Spleen (tissue), 11 donors: ENCODE results near the gene ADAMTSL1. TPM values are rescaled to one million over a fixed set of nuclear protein-coding genes. Genes with fewer than 3 reads are reported as not detected.

Experiments
- DNase-seq: peaks from one replicate; pipeline ENCODE4 v3.0.0-alpha.2; 2020
- H3K27ac ChIP-seq, 8 donors: fragments of 200-600 bp; sonication (generic) in 7 of 8; 1 replicate in 4 of 8; 2 replicates in 4 of 8; pipeline versions ENCODE4 v1.5.0 to v1.8.0; 2016 to 2021; ENCODE audit warnings: inconsistent platforms in 4 of 8, mild to moderate bottlenecking in 4 of 8, moderate library complexity in 1 of 8
- H3K27me3 ChIP-seq, 7 donors: fragments of 200-600 bp; sonication (generic) in 6 of 7; replicated peaks in 1 of 7; 1 replicate in 4 of 7; 2 replicates in 3 of 7; pipeline versions ENCODE4 v1.5.0 to v1.8.0; 2016 to 2021; ENCODE audit warnings: inconsistent platforms in 3 of 7, mild to moderate bottlenecking in 1 of 7
- H3K36me3 ChIP-seq, 6 donors: fragments of 200-600 bp; sonication (generic) in 5 of 6; 1 replicate in 4 of 6; 2 replicates in 2 of 6; pipeline versions ENCODE4 v1.5.0 to v1.8.0; 2016 to 2021; ENCODE audit warnings: inconsistent platforms in 2 of 6
- H3K4me1 ChIP-seq, 6 donors: fragments of 200-600 bp; sonication (generic) in 5 of 6; 1 replicate in 3 of 6; 2 replicates in 3 of 6; pipeline versions ENCODE4 v1.5.0 to v1.8.0; 2016 to 2021; ENCODE audit warnings: inconsistent platforms in 3 of 6
- H3K4me3 ChIP-seq, 8 donors: fragments of 200-600 bp; sonication (generic) in 7 of 8; 1 replicate in 4 of 8; 2 replicates in 4 of 8; pipeline versions ENCODE4 v1.5.0 to v1.8.0; 2016 to 2021; ENCODE audit warnings: inconsistent platforms in 4 of 8, mild to moderate bottlenecking in 4 of 8, moderate library complexity in 2 of 8
- H3K9me3 ChIP-seq, 8 donors: fragments of 200-600 bp; sonication (generic) in 7 of 8; 1 replicate in 4 of 8; 2 replicates in 4 of 8; pipeline versions ENCODE4 v1.5.0 to v1.8.0; 2016 to 2021; ENCODE audit warnings: inconsistent platforms in 4 of 8
- POLR2A ChIP-seq, 3 donors: fragments of 450-650 bp; IDR thresholded peaks; one replicate each; pipeline ENCODE4 v1.5.1; 2017; ENCODE audit warnings: antibody characterized with exemption in 3 of 3, mild to moderate bottlenecking in 1 of 3
- POLR2AphosphoS5 ChIP-seq, 3 donors: sonication (generic); formaldehyde crosslinking; IDR thresholded peaks; one replicate each; pipeline ENCODE4 v1.5.1; 2017; ENCODE audit warnings: antibody characterized with exemption in 3 of 3
- WGBS, 5 donors: extraction: QIAGEN DNeasy Blood & Tissue Kit in 3 of 5; methylation state at CpG; one replicate each; pipeline versions ENCODE4 v1.1.5 to v1.1.7; 2013 to 2018; 5-methylcytosine and 5-hydroxymethylcytosine counted together
- intact Hi-C: fragments of 100-400 bp; cut with DNase I; formaldehyde crosslinking; loops from one replicate; pipeline ENCODE4 v1.15.0; 2023; ENCODE audit warnings: low total_unique reads
- polyA plus RNA-seq, 3 donors: library from polyadenylated mRNA; stranded (reverse); fragments of 200-250 nt; gene quantifications; one replicate each; pipeline ENCODE4 v1.2.1, GENCODE V29; 2013
- total RNA-seq, 7 donors: library from RNA; depleted of rRNA in 3 of 7; stranded (reverse); fragments of >200 nt in 3 of 7; fragmentation: NEBNext Ultra II Directional in 4 of 7; extraction: Animal tissue kit (Norgen Biotek cat#: 25700) in 4 of 7; gene quantifications; one replicate each; pipeline versions ENCODE4 v1.1.0 to v1.2.1, GENCODE V29; 2016 to 2021
- TF ChIP-seq, protein P1 (sequence below), 11 experiments: fragments of 200-600 bp in 7 of 11; fragments of 450-650 bp in 4 of 11; sonication (generic) in 4 of 11; IDR thresholded peaks in 8 of 11; conservative IDR thresholded peaks in 3 of 11; 1 replicate in 7 of 11; 2 replicates in 4 of 11; pipeline versions ENCODE4 v1.4.0 to v1.8.0; 2016 to 2021; ENCODE audit warnings: antibody characterized with exemption in 11 of 11, inconsistent platforms in 4 of 11, mild to moderate bottlenecking in 1 of 11
- donor health status: healthy with polysubstance abuse.
- donor health status: DM: no; HTN: no; CAD: no; lungs with moderate emphysema.
- donor health status: DM: no; HTN: no; CAD: no.
- donor health status: Bipolar disorder and iron deficiency.
- donor health status: healthy.
- donor health status: DM: no; HTN: no; CAD: no.
- donor health status: DM: yes; HTN: yes; CAD: no.

The ADAMTSL1 gene
- total and polyA plus RNA-seq, 10 donors = 0.35 to 5.3 (median 2.2) TPM

DNA sequence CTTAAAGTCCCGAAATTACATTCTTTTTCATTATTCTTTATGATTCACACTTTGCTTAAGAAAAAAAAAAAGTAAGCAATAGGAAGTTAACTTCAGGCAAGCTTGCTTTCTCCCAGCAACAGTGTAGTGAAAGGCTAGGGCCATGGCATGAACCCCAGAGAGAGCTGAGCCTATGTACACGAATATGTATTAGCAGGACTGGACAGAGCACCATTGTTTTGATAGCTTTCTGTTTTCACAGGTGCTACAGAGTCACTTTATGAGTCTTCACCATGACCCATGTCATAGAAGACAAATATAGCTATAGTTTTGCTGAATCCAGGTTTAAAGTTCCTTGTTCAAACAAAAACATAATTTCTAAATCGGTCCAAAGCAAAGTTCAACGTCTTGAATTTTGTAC, 199.2 kb downstream of the ADAMTSL1 start:
- TF ChIP-seq POLR2AphosphoS5 (IDR thresholded peaks at IDR 0.05) = no peak
- TF ChIP-seq POLR2A (IDR thresholded peaks at IDR 0.05) = no peak
- TF ChIP-seq, protein P1, sequence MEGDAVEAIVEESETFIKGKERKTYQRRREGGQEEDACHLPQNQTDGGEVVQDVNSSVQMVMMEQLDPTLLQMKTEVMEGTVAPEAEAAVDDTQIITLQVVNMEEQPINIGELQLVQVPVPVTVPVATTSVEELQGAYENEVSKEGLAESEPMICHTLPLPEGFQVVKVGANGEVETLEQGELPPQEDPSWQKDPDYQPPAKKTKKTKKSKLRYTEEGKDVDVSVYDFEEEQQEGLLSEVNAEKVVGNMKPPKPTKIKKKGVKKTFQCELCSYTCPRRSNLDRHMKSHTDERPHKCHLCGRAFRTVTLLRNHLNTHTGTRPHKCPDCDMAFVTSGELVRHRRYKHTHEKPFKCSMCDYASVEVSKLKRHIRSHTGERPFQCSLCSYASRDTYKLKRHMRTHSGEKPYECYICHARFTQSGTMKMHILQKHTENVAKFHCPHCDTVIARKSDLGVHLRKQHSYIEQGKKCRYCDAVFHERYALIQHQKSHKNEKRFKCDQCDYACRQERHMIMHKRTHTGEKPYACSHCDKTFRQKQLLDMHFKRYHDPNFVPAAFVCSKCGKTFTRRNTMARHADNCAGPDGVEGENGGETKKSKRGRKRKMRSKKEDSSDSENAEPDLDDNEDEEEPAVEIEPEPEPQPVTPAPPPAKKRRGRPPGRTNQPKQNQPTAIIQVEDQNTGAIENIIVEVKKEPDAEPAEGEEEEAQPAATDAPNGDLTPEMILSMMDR (IDR thresholded peaks at IDR 0.05 in 8 of 11, conservative IDR thresholded peaks at IDR 0.05 in 3 of 11) = no peak
- Histone ChIP-seq H3K4me1 (no peaks in the 10 kb centered on the region), H3K27ac (no peak overlapping the region), H3K27me3 (no peaks in the 10 kb centered on the region), H3K4me3 (no peak overlapping the region), H3K9me3 (no peaks in the 10 kb centered on the region), H3K36me3 (no peaks in the 10 kb centered on the region)
- 76 to 85% (median 78%) methylated on average over 4 of the region's 4 CpGs for WGBS, 5 donors
- intact Hi-C loops = no loop called here
- no peak for DNase-seq

DNA sequence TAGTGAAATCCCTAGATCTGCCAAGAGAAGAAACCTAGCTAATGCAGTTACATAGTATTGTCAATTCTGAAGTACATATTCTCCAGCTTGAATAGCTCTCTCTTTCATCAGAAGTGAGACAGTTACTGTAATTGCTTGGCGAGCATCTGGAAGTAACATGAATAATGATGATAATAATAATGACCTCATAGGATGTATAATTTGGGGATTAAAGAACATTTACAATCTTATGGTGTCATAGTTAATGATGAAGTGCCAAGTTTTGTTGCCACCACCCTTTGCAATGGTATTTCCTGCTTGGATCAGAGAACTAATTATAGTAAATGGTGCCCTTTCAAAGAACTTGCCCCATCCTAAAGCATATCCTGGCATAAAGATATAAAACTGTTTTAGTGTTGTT, 201.4 kb downstream of the ADAMTSL1 start:
- DNase-seq = no peak
- Histone ChIP-seq H3K27ac (no peak overlapping the region), H3K36me3 (no peaks in the 10 kb centered on the region), H3K4me3 (no peak overlapping the region), H3K9me3 (no peaks in the 10 kb centered on the region), H3K27me3 (no peaks in the 10 kb centered on the region), H3K4me1 (no peaks in the 10 kb centered on the region)
- 57 to 84% (median 72%) methylated on average over 1 of the region's 1 CpG for WGBS, 5 donors
- TF ChIP-seq, protein P1 (IDR thresholded peaks at IDR 0.05 in 8 of 11, conservative IDR thresholded peaks at IDR 0.05 in 3 of 11) = no peak
- TF ChIP-seq POLR2AphosphoS5 (IDR thresholded peaks at IDR 0.05) = no peak
- TF ChIP-seq POLR2A (IDR thresholded peaks at IDR 0.05) = no peak
- intact Hi-C loops = no loop called here

DNA sequence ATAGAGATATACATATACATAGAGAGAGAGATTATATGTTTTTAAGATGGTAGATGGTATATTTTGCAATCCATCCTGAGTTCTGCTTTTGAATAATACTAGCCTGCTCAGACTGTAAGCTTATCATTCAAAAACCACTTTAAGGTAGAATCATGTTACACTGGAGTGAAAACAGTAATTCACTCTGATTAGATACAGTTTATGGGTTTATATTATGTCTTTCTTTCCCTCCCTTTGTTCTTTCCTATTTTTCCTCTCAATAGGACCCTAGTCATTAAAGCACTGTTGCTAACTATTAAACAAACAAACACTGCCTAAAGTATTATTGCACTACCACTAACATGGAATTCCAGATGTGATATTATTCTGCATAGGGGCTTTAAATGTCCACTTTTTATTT, 202.0 kb downstream of the ADAMTSL1 start:
- H3K4me3 ChIP-seq = no peak overlapping the region
- H3K4me1 ChIP-seq = no peaks in the 10 kb centered on the region
- no peaks in the 10 kb centered on the region for H3K27me3 ChIP-seq
- no peaks in the 10 kb centered on the region for H3K36me3 ChIP-seq
- DNase-seq = no peak
- no peak overlapping the region for H3K27ac ChIP-seq
- TF ChIP-seq, protein P1 (IDR thresholded peaks at IDR 0.05 in 8 of 11, conservative IDR thresholded peaks at IDR 0.05 in 3 of 11) = no peak
- TF ChIP-seq POLR2AphosphoS5 (IDR thresholded peaks at IDR 0.05) (no peak), POLR2A (IDR thresholded peaks at IDR 0.05) (no peak)
- intact Hi-C loops = no loop called here
- no peaks in the 10 kb centered on the region for H3K9me3 ChIP-seq

DNA sequence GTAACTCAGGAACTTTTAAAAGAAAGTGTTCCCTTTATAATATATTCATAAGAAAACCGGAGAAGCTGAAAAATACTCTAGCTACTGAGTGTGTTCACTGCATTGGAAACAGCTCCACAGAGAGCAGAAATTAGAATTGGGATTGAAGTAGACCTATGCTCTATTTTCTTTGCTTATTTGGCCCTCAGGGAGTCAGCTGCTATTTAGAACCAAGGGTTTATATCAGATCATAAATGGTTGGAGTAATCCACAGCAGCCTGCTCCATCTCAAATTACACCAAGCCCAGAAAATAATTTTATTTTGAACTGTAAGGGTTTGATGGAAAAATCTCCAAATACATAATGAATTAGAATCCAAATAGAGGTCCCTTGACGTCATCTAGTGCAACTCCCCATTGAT, 202.6 kb downstream of the ADAMTSL1 start:
- Histone ChIP-seq H3K27me3 (no peaks in the 10 kb centered on the region), H3K27ac (no peak overlapping the region), H3K9me3 (no peaks in the 10 kb centered on the region), H3K36me3 (no peaks in the 10 kb centered on the region), H3K4me1 (no peaks in the 10 kb centered on the region), H3K4me3 (no peak overlapping the region)
- TF ChIP-seq POLR2A (IDR thresholded peaks at IDR 0.05) (no peak), POLR2AphosphoS5 (IDR thresholded peaks at IDR 0.05) (no peak)
- TF ChIP-seq, protein P1 (IDR thresholded peaks at IDR 0.05 in 8 of 11, conservative IDR thresholded peaks at IDR 0.05 in 3 of 11) = no peak
- 83 to 90% (median 85%) methylated on average over 2 of the region's 2 CpGs for WGBS, 5 donors
- intact Hi-C loops = no loop called here
- no peak for DNase-seq
